ENCODE measurements around the gene CPEB4. TPM values are rescaled to one million over a fixed set of nuclear protein-coding genes. Genes with fewer than 3 reads are reported as not detected.
A peak's percentile ranks its signal among the peaks of the same experiment; 100 is the strongest.

CPEB4 gene
- total and polyA plus RNA-seq, 9 of the 15 experiments (the other 6 are each of a cell fraction or from before 2014, with no cell fraction given): 7.4 to 21.3 (median 12.4) TPM

GRCh38 chr5:173855162-173855994 is 32.8 kb upstream of the CPEB4 start (continued):
- TF ChIP-seq SMARCB1 (IDR thresholded peaks at IDR 0.05; ENCODE audit: insufficient read length, low read depth) (peak; percentile 54), ZNF77 (CRISPR knock-in tag; IDR thresholded peaks at IDR 0.05) (no peak), ETS2 (tag; IDR thresholded peaks at IDR 0.05; ENCODE audit: borderline replicate concordance, poor library complexity, severe bottlenecking) (no peak), FIP1L1 (IDR thresholded peaks at IDR 0.05; ENCODE audit: low read depth, low read length, poor library complexity, severe bottlenecking) (no peak), U2AF2 (optimal IDR thresholded peaks at IDR 0.05; ENCODE audit: low read depth, low read length) (no peak), NRF1 (conservative IDR thresholded peaks at IDR 0.05 in 1 of 2, IDR thresholded peaks at IDR 0.05 in 1 of 2) (peak; percentile 54 to 62; a peak in 3 of 4 replicates), RBM15 (IDR thresholded peaks at IDR 0.05; ENCODE audit: insufficient read depth, low read length) (no peak), ATF6 (CRISPR knock-in tag; IDR thresholded peaks at IDR 0.05) (0 out of 2 replicates have a peak, but pooled peaks have one; percentile 35), CBX2 (IDR thresholded peaks at IDR 0.05; ENCODE audit: insufficient read depth, low read length, poor library complexity, severe bottlenecking) (no peak), POLR2G (IDR thresholded peaks at IDR 0.05; ENCODE audit: low read depth, low read length) (no peak), ELF1 (tag; IDR thresholded peaks at IDR 0.05) (no peak), SIRT6 (IDR thresholded peaks at IDR 0.05; ENCODE audit: low read depth, low read length) (no peak), PREB (CRISPR knock-in tag; IDR thresholded peaks at IDR 0.05) (no peak), ZNF507 (tag; conservative IDR thresholded peaks at IDR 0.05) (no peak), HLTF (IDR thresholded peaks at IDR 0.05) (0 out of 2 replicates have a peak, but pooled peaks have one; percentile 39), ZNF398 (CRISPR knock-in tag; IDR thresholded peaks at IDR 0.05) (no peak), MTA1 (IDR thresholded peaks at IDR 0.05; ENCODE audit: borderline replicate concordance) (peak; percentile 79; the same call in 1 of the 2 replicates), KLF10 (CRISPR knock-in tag; IDR thresholded peaks at IDR 0.05) (no peak), HDAC1 (IDR thresholded peaks at IDR 0.05) (peak in 1 of 2 experiments; percentile 78; a peak in 2 of 4 replicates), PRPF4 (IDR thresholded peaks at IDR 0.05; ENCODE audit: insufficient read depth, low read depth, low read length, poor library complexity, severe bottlenecking) (no peak), ARNT (IDR thresholded peaks at IDR 0.05) (peak; percentile 76 to 87; a peak in 3 of 4 replicates)
